T-helper 1 cell treated with Interleukin-12 subunit alpha and Interleukin-12 subunit beta and Interleukin-4 antibody, amounts not matched to agents 30 ng/mL and 1 ng/mL, for 36 hours (primary cell): ENCODE results near the gene MAML3. TPM values are rescaled to one million over a fixed set of nuclear protein-coding genes. Genes with fewer than 3 reads are reported as not detected.

ENCODE experiments used
- intact Hi-C: fragments of 100-400 bp; cut with micrococcal nuclease; formaldehyde crosslinking; loops from one replicate; pipeline ENCODE4 v1.15.1; 2024
- total RNA-seq: library from RNA; stranded (reverse); gene quantifications from 2 replicates; pipeline ENCODE4 v1.2.3, GENCODE V29; 2022

MAML3 gene
- total RNA-seq, 1 donor from 2014 or later = 0.83 TPM

GRCh38 chr4:140156529-140157171, 2.7 kb upstream of the MAML3 start:
- intact Hi-C loops = no loop called here

- intact Hi-C loops = loop anchor here (1.0 to 5.0 kb wide), 9 partner anchors 31 to 700 kb away; partner anchors contain the start of genes RAB33B and SCOC
Measured at GRCh38 chr4:140154572-140154891, 548 bp upstream of the MAML3 start.

DNA sequence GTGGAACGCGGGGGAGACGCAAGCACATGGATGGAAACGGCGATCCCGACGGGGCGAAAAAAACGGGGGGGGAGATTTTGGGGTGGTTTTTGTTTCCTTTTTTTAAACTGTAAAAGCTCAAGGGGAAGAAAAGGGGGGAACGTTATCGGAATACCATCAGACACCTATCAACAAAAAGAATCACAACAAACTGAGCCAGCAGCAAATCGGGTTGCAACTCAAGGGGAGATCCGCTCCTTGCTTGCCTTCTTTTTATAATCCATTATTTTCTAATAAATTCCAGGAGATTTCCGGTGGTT, 616 bp downstream of the MAML3 start:
- intact Hi-C loops = loop anchor here (2.0 to 5.0 kb wide), 4 partner anchors 296 to 977 kb away; partner anchors contain the start of genes ELF2 and SETD7

DNA sequence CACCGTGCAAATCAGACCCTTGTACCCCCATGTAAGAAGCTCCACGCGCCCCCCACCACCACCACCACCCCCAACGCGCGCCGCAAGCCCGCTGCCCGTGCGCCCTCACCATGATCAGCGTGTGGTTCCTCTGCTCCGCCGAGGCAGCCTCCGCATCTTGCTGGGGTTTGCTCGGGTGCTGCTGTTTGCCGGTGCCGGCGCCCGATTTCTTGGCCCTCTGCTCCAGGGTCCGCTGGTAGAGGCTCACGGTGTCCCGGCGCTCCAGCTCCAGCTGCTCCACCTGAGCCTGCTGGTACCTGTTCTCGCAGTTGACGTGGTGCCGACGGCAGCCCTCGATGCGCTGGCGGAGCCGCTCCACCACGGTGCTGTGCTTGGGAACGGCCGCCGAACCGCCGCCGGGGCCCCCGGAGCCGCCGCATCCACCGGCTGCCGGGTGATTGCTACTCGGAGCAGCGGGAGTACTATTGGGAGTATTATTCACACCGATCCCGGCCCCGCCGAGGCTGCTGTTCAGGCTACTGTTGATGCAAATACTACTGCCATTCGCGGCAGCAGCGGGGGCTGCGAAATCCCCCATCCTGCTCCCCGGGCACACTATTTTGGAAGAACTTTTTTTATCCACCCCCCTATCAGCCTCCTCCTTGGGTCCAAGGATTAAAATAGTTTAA, 1.1 kb downstream of the MAML3 start:
- intact Hi-C loops = loop anchor here (1.0 to 5.0 kb wide), 5 partner anchors 255 to 976 kb away; partner anchors contain the start of genes ELF2 and SETD7

DNA sequence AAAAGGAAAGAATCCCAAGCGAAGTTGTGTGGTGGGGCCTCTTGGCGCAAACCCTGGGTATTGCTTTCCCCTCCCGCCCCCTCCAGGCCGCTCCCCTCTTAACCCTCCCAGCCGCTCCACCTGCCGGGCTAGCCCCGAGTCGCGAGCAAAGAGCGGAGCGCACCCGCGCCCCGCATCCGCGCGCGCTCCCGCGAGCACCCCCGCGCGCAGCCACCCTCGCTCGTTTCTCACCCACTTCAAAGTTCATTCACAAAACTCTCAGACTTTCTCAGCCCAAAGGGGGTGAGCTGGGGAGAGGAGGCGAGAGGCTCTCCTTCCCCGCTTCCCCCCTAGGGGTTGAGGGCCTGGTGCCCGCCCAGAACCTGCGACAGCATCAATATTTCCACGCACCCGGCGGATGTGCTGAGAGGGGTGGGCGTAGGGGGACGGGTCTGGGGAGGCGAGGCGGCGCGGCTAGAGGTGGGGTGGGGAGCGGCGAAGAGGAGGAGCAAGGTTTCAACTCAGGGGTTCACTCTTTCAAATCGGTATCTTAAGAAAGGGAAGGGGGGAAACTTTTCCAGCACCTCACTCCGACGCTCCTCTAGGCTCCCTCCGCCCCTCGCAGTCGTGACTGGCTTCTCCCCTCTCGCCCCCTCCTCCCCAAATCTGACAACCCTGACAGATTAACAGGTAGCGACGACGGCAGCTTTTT, 1.8 kb downstream of the MAML3 start:
- intact Hi-C loops = loop anchor here (1.0 to 5.0 kb wide), 5 partner anchors 254 to 975 kb away; partner anchors contain the start of genes ELF2 and SETD7

DNA sequence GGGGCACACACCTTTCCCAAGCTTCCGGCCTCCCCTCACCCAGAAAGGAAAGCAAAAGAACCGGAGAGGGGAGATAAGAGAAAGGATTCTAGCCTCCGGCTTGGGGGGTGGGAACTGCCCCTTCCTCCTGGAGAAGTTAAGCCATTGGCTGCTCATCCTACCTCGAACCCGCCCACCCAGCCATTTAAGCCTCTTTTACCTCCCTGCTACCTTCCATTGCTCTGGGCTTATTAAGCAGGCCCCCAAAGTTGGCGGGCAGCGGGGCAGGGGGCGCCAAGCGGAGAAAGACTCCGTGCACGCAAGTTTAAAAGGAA, 2.3 kb downstream of the MAML3 start:
- intact Hi-C loops = loop anchor here (1.0 to 5.0 kb wide), 8 partner anchors 201 to 975 kb away; partner anchors contain the start of genes ELF2, ELMOD2 and SETD7

GRCh38 chr4:140150886-140151698, 2.9 kb downstream of the MAML3 start:
- intact Hi-C loops = loop anchor here (1.0 to 5.0 kb wide), 13 partner anchors 28 to 849 kb away; partner anchors contain the start of genes ELMOD2, NDUFC1 and SCOC

DNA sequence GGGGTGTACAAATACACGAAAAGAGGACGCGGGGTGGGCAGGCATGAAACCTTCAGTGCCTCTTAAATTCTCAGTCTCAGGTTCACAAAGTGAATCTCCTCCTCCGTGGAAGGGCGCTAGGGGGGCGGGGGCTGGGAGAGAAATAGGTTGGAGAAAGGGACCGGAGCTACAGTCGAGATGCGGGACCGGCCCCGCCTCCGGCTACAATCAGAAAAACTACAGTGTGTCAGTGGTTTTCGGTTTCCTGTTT, 3.4 kb downstream of the MAML3 start:
- intact Hi-C loops = loop anchor here (1.0 to 5.0 kb wide), 12 partner anchors 27 to 848 kb away; partner anchors contain the start of genes NDUFC1 and SCOC

- intact Hi-C loops = loop anchor here (1.0 to 5.0 kb wide), 13 partner anchors 27 to 848 kb away; partner anchors contain the start of genes MGST2, NDUFC1 and SCOC
Measured at GRCh38 chr4:140149846-140150635, 3.9 kb downstream of the MAML3 start.

GRCh38 chr4:140144050-140144449, 9.9 kb downstream of the MAML3 start:
- intact Hi-C loops = no loop called here

- intact Hi-C loops = no loop called here
Measured at GRCh38 chr4:140141210-140141835, 12.7 kb downstream of the MAML3 start.

GRCh38 chr4:140140566-140140965, 13.4 kb downstream of the MAML3 start:
- intact Hi-C loops = no loop called here

- intact Hi-C loops = no loop called here
Measured at GRCh38 chr4:140138428-140138827, 15.6 kb downstream of the MAML3 start.

DNA sequence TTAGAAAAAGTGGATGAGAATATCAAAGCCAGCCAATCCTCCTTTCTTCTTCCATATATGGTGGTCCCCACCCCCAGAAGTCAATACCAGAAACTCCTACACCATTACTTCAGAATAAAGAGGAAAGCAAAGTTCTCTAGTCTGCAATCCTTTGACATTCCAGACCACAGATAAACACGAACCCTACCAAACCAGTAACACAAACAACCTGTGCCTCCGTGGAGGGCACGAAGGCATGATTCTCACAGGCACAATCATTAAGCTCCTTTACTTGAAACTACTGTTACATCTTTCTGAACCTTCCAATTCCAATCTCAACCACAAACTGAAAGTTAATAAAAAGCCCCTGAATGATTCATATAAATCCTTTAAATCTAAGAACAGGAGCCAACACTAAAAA, 16.3 kb downstream of the MAML3 start:
- intact Hi-C loops = no loop called here

- intact Hi-C loops = no loop called here
Measured at GRCh38 chr4:140136509-140136908, 17.5 kb downstream of the MAML3 start.

- intact Hi-C loops = no loop called here
Measured at GRCh38 chr4:140135529-140136088, 18.4 kb downstream of the MAML3 start.

- intact Hi-C loops = no loop called here
Measured at GRCh38 chr4:140134746-140135425, 19.1 kb downstream of the MAML3 start.

GRCh38 chr4:140133576-140133975, 20.4 kb downstream of the MAML3 start:
- intact Hi-C loops = no loop called here

- intact Hi-C loops = no loop called here
Measured at GRCh38 chr4:140131675-140132229, 22.2 kb downstream of the MAML3 start.
